Stimulated activated CD4-positive, alpha-beta T cell treated with anti-CD3 and anti-CD28 coated beads, Interleukin-4, amount 100 ng/mL, for 4 hours (primary cell): ENCODE data around the gene MAN2B2.

Experiments used
- DNase-seq, 2 experiments: peaks; one replicate each; pipeline ENCODE4 v3.0.0-alpha.2; 2020

Gene MAN2B2

GRCh38 chr4:6546681-6547447 is 28.1 kb upstream of the MAN2B2 start:
- DNase-seq = peak; percentile 15 to 22

- no peak for DNase-seq
Measured at GRCh38 chr4:6548201-6548881, 26.6 kb upstream of the MAN2B2 start.

DNA sequence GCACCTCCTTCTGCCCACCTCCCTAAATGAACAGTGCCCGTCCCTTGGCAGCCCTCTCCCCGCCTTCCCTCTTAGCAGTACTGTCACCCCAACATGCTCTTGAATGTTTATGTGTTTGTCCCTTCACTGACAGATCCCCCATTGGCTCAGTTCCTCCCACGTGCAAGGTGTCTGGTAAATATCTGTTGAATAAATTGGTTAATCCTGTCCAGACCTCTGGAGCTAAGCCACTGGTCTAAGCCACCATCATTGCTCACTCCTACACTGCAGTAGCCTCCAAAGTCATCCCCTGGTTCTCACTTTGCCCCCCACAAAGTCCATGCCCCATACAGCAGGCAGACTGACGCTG is 26.1 kb upstream of the MAN2B2 start:
- DNase-seq = no peak

GRCh38 chr4:6549445-6549844 is 25.5 kb upstream of the MAN2B2 start:
- DNase-seq = no peak

- DNase-seq = no peak
Measured at GRCh38 chr4:6549890-6550620, 24.9 kb upstream of the MAN2B2 start.

- DNase-seq = no peak
Measured at GRCh38 chr4:6550821-6551220, 24.2 kb upstream of the MAN2B2 start.

- no peak for DNase-seq
Measured at GRCh38 chr4:6551660-6552059, 23.3 kb upstream of the MAN2B2 start.

DNA sequence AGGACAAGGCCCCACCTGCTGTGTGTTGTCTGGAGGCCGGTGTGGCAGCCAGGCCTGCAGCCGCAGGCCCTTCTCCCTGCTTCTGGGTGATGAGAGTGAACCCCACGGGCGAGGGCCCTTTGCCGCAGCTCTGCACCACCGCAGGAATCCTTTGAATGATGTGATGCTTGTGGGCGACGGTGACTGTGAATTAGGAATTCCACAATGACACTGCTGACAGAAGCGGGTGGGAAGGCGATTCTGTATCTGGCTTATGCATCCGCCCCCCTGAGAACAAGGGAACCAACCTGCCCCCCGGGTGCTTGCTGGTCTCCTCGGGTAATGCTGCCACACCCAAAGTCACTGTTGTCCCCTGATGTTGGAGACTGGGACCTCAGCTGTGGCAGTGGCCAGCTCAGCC is 19.5 kb upstream of the MAN2B2 start:
- DNase-seq = no peak

DNA sequence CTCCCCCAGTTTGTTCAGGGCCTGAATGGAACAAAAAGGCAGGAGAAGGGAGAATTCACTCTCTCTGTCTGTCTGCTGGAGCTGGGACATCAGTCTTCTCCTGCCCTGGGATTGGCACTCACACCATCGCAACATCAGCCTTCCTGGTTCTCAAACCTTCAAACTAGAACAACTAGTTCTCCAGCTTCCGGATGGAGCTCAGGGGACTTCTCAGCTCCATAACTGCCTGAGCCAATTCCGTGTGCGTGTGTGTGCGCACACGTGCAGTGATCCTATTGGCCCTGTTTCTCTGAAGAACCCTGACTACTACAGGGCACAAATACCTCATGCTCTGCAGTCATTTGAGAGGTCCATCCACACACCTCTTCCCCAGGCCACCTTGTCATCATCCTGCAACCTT is 18.7 kb upstream of the MAN2B2 start:
- no peak for DNase-seq

GRCh38 chr4:6557185-6557584 is 17.8 kb upstream of the MAN2B2 start:
- DNase-seq = no peak

- DNase-seq = no peak
Measured at GRCh38 chr4:6557856-6558255, 17.1 kb upstream of the MAN2B2 start.

- DNase-seq = no peak
Measured at GRCh38 chr4:6560416-6561172, 14.4 kb upstream of the MAN2B2 start.

DNA sequence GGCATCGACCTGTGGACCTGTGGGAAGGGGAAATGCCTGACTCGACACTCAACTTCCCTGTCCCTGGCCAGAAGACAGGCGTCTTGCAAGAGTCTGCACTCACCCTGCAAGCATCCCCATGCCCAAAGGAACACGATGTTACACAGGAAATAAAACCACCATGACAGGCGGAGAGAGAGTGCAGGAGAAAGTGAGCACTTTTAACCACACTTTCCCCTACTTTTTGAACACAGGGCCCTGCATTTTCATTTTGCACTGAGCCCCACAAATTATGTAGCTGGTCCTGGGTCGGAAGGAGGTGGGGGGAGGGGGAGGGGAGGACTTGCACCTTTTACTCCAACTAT is 13.8 kb upstream of the MAN2B2 start:
- DNase-seq = no peak

DNA sequence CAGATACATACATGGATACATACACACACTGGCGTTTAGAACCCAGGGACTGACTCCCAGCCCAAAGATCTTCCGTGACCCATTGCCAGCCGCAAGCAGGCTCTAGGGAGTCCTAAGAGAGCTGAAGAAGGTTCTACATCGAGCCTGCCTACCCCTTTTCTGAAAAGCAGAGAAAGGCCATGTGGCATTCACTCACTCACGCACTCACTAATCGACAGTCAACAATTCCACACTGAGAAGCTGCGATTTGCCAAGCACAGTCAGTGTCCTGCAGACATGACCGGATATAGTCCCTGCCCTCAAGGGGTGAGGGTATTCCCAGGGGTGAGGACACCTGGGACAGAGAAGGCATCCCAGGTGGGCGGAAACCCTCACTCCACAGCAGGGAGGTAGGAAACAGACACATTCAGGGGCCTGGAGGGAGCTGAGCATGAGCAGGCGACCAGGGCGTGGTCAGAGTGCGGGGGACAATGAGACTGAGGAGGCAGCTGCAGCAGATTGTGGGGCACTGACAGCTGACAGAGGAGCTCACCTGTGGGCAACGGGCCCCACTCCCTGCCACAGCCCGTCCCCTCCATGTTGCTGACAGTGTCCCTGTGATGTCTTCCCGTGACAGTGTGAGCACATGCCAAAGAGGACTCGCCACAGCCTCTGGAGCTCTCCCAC is 13.2 kb upstream of the MAN2B2 start:
- no peak for DNase-seq

DNA sequence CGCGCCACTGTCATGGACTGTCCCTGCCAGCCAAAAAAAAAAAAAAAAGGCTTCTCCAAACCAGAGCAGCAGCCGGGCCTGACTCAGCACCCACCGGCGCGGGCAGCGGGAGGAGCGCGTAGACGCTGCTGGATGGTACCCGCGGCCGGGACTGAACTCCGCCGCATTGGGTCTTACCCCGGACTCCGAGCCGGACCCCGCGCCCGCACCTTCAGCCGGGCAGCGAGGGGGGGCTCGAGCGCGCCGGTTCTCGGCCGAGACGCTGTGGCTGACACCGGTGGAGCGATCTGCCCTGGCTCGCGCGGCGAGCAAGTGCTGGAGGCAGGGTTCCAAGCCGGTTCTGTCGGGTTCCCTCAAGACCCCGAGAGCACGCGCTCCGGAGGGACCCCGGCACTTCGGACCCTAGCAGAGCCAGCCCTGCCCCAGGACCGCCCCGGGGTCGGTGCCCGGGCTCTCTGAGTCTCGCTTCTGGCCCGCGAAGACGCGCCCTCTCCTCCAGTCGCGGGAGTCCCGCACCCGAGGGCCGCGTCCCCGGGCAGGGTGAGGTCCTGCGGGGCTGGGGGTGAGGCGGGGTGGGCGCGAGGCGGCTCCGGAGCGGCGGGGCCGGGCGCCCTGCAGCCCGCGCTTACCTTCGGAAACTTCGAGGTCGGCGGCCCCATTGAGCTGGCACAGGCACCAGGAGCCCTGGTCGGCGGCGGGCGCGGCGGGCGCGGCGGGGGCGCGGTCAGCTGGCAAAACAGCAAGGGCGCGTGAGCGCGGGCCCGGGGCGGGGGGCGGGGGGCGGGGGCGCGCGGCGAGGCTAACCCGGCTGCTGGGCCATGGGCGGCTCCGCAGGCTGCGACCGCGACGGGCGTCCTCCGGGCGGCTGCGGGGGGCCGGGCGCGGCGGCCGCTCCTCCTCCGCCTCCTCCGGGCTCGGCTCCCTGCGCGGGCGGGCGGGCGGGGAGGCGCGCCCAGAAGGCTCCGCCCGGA is 11.8 kb upstream of the MAN2B2 start:
- no peak for DNase-seq

DNA sequence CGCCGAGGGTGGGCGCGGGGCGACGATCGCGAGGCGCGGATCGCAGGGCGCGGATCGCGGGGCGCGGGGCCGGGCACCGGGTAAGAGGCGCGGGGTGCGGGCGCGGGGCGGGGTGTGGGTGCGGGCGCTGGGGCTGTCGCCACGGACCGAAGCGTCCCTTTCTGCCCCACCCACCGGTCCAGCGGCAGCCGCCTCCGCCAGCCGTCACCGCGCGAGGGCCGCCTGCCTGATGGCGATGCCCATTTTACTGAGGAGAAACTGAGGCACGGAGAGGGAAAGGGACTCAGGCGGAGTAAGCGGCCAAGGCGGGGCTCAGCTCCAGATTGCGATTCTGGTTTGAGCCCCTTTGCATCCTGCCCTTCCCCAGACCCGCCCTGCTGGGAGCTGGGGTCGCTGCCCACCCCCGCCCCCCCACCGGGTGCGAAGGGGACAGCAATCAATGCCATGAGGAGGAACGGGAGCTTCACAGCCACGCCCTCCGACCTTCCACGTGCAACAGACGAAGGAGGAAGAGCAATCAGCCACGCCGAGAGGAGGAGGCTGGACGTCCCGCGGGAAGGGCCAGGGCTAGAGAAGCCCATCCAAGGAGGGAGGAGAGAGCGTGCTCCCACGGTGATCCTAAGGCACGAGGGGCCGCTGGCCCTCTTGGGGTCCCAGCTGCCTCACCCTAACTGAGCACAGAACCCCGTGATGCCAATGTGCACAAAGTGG is 10.9 kb upstream of the MAN2B2 start:
- DNase-seq = no peak

- no peak for DNase-seq
Measured at GRCh38 chr4:6565691-6566390, 9.1 kb upstream of the MAN2B2 start.

- DNase-seq = no peak
Measured at GRCh38 chr4:6566391-6567190, 8.4 kb upstream of the MAN2B2 start.

GRCh38 chr4:6567218-6567617 is 7.8 kb upstream of the MAN2B2 start:
- DNase-seq = no peak
